Measurements from ENCODE around the gene UNC5C. TPM values are rescaled to one million over a fixed set of nuclear protein-coding genes. Genes with fewer than 3 reads are reported as not detected.

Gene UNC5C
- total RNA-seq, 2 donors from 2014 or later, result 0.13 TPM; not detected in 1

DNA sequence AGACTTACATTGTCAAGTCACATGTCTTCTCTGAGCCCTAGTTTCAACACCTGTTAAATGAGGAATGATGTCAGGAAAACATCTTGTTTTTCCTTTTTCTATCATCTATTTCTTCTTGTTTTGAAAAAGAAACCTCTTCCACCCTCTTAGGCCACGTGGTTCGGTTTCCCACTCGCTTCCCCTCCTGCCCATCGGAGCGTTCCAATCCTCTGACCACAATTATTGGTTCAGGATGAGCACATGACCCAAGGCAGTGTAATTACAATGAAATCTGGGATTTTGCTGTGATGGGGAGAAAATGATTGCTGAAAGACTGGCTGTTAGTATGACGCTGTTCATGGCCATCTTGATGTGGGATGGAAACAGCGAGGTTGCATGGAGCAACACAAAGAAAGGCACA is 186.7 kb downstream of the UNC5C start:
- no peaks in the 10 kb centered on the region for H3K4me1 Mint-ChIP-seq
- no peaks in the 10 kb centered on the region for H3K27me3 Mint-ChIP-seq
- no peak overlapping the region for H3K27ac Mint-ChIP-seq
- no peaks in the 10 kb centered on the region for H3K36me3 Mint-ChIP-seq (ENCODE audit: low read depth)
- no peak for ATAC-seq (replicated peaks)
- H3K4me3 Mint-ChIP-seq, result no peak overlapping the region
- no peaks in the 10 kb centered on the region for H3K9me3 Mint-ChIP-seq

DNA sequence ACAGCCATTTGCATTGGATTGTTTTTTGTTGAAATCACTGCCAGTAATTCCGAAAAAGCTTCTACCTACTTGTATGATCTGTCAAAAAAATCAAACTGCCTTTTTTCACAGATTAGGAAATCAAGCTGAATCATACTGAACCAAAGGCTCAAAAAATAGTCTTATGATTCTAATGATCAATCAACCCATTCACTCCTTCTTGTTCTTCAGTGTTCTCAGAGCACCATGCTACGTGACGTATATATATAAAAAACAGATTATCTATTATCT is 187.1 kb downstream of the UNC5C start:
- Mint-ChIP-seq H3K4me1 (no peaks in the 10 kb centered on the region), H3K27me3 (no peaks in the 10 kb centered on the region)

DNA sequence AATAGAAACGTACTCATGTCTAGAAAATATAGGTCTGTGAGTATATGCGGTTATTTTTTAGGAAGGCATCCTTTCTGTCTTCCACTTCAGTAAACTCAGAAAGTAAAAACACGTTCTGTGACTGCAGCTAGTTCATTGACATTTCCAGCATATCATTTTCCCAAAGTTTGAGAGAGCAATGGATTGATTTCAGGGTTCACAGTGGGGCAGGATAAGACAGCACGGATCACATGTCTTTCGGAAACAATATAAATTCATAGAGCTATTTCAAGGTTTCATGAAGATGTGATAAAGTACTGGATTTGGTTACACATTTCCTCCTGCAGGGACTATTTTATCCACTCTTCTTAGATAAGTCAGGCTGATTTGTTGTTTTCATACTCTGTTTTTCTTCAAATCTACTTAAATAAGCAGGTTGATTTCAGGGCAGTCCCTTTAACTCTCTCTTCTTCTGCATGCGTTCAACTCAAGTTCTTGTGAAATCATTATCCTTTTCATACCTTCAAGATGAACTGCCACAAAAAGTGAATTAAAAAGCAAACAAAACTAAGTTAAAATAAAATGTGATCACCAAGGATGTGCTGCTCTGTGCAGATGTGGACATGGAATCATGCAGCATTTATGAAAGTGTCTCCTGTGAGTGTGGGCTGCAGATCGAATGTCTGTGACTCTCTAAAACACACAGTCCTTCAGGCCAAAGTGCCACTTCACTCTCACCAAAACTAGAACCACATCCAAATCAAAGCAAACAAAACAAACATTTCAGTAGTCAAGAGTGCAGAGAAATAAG is 187.7 kb downstream of the UNC5C start:
- no peak overlapping the region for H3K27ac Mint-ChIP-seq
- no peak for ATAC-seq (replicated peaks)

More for the DNA sequence above, 187.1 kb downstream of the UNC5C start:
- no peak for ATAC-seq (replicated peaks)
- Mint-ChIP-seq H3K9me3 (no peaks in the 10 kb centered on the region), H3K4me3 (no peak overlapping the region), H3K36me3 (ENCODE audit: low read depth) (no peaks in the 10 kb centered on the region), H3K27ac (no peak overlapping the region)

GRCh38 chr4:95360256-95360903 is 188.4 kb downstream of the UNC5C start:
- H3K27ac Mint-ChIP-seq, result no peak overlapping the region
- ATAC-seq (replicated peaks), result no peak
- no peaks in the 10 kb centered on the region for H3K9me3 Mint-ChIP-seq
- no peaks in the 10 kb centered on the region for H3K36me3 Mint-ChIP-seq (ENCODE audit: low read depth)
- H3K27me3 Mint-ChIP-seq, result no peaks in the 10 kb centered on the region
- H3K4me3 Mint-ChIP-seq, result no peak overlapping the region
- no peaks in the 10 kb centered on the region for H3K4me1 Mint-ChIP-seq

More for the DNA sequence above, 187.7 kb downstream of the UNC5C start:
- Mint-ChIP-seq H3K27me3 (no peaks in the 10 kb centered on the region), H3K9me3 (no peaks in the 10 kb centered on the region), H3K4me3 (no peak overlapping the region), H3K36me3 (ENCODE audit: low read depth) (no peaks in the 10 kb centered on the region), H3K4me1 (no peaks in the 10 kb centered on the region)

DNA sequence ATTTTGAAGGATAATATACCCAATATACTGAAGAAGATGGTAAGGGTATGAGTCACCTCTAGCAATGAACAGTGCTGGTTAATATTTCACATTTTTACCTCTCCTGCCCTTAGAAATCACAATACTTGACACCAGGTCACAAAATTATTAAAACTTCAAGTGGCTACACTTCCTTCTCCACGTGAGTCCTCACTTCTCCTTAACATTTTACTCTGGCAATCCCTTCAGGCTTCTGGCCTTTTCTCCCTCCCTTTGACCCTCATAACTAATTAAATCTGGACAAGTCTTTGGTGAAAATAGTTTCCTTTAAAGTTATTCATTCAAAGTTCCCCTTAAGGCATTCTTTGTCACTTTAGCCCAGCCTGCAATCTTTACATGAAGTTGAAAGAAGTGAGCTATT is 190.4 kb downstream of the UNC5C start:
- no peak overlapping the region for H3K27ac Mint-ChIP-seq
- H3K36me3 Mint-ChIP-seq (ENCODE audit: low read depth), result no peaks in the 10 kb centered on the region
- no peak overlapping the region for H3K4me3 Mint-ChIP-seq
- no peaks in the 10 kb centered on the region for H3K9me3 Mint-ChIP-seq
- no peaks in the 10 kb centered on the region for H3K4me1 Mint-ChIP-seq
- H3K27me3 Mint-ChIP-seq, result no peaks in the 10 kb centered on the region
- no peak for ATAC-seq (replicated peaks)

GRCh38 chr4:95355021-95355420 is 193.8 kb downstream of the UNC5C start:
- no peaks in the 10 kb centered on the region for H3K4me1 Mint-ChIP-seq
- H3K36me3 Mint-ChIP-seq (ENCODE audit: low read depth), result no peaks in the 10 kb centered on the region

GRCh38 chr4:95348418-95348817 is 200.4 kb downstream of the UNC5C start:
- H3K9me3 Mint-ChIP-seq, result peaks cover 19% of the 10 kb centered on the region
- ATAC-seq (replicated peaks), result no peak
- no peak overlapping the region for H3K27ac Mint-ChIP-seq
- no peaks in the 10 kb centered on the region for H3K36me3 Mint-ChIP-seq (ENCODE audit: low read depth)
- no peaks in the 10 kb centered on the region for H3K27me3 Mint-ChIP-seq
- H3K4me1 Mint-ChIP-seq, result no peaks in the 10 kb centered on the region
- H3K4me3 Mint-ChIP-seq, result no peak overlapping the region

More at GRCh38 chr4:95355021-95355420, 193.8 kb downstream of the UNC5C start:
- Mint-ChIP-seq H3K4me3 (no peak overlapping the region), H3K9me3 (no peaks in the 10 kb centered on the region), H3K27ac (no peak overlapping the region), H3K27me3 (no peaks in the 10 kb centered on the region)
- ATAC-seq (replicated peaks), result no peak

DNA sequence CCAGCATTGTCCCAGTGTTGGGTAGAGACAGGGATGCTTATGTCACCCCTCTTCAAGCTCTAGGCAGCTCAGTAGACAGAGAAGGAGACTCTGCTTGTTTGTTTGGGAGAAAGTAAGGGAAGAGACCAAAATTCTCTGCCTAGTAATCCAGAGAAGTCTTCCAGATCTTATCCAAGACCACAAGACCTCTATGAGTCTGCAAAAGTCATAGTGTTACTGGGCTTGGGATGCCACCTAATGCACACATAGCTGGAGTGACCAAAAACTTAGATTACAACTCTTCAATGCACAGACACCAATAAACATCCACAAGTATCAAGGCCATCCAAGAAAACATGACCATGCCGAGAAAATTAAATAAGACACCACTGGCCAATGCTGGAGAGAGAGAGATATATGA is 205.5 kb downstream of the UNC5C start:
- Mint-ChIP-seq H3K9me3 (peaks cover 25% of the 10 kb centered on the region), H3K36me3 (ENCODE audit: low read depth) (no peaks in the 10 kb centered on the region), H3K27me3 (no peaks in the 10 kb centered on the region), H3K27ac (no peak overlapping the region), H3K4me1 (no peaks in the 10 kb centered on the region), H3K4me3 (no peak overlapping the region)
- no peak for ATAC-seq (replicated peaks)

DNA sequence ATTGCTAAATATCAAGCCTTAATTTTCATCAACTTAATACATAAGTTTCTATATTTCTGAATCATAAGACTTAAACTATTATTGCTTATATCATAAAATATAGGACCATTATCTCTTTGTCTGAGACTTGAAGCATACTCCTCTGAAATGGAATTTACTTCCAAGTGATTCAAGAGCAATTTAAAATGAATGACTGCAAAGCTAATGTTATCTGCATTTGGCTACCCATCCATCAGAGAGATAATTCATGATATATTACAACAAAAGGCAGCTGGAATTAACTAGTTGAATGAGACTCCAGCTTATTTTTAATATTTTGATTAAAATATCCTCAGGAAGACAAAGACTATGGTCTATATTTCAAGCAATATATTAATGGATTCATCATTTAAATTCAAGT is 208.6 kb downstream of the UNC5C start:
- Mint-ChIP-seq H3K4me1 (no peaks in the 10 kb centered on the region), H3K27ac (no peak overlapping the region), H3K36me3 (ENCODE audit: low read depth) (no peaks in the 10 kb centered on the region), H3K9me3 (peaks cover 18% of the 10 kb centered on the region), H3K4me3 (no peak overlapping the region), H3K27me3 (no peaks in the 10 kb centered on the region)
- no peak for ATAC-seq (replicated peaks)

DNA sequence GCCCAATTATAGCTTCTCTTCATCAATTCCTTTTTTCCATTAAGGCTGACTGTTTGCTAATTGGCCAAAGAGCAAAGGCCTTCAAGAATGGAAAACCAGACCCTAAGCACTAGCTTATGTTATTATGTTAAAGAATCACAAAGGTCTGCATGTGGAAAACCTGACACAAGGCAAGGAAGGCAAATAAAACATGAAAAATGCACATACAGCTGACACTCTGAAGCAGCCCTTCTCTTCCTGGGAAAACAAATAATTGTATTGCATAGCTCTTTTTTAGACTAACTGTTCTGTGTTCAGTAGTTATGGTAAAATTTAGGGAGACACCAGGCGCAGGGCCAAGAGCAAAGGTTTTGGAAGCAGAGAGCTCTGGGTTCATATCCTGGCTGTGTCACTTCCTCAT is 223.1 kb downstream of the UNC5C start:
- Mint-ChIP-seq H3K9me3 (no peaks in the 10 kb centered on the region), H3K36me3 (ENCODE audit: low read depth) (no peaks in the 10 kb centered on the region), H3K27me3 (no peaks in the 10 kb centered on the region), H3K4me3 (no peak overlapping the region), H3K27ac (no peak overlapping the region), H3K4me1 (no peaks in the 10 kb centered on the region)
- no peak for ATAC-seq (replicated peaks)

DNA sequence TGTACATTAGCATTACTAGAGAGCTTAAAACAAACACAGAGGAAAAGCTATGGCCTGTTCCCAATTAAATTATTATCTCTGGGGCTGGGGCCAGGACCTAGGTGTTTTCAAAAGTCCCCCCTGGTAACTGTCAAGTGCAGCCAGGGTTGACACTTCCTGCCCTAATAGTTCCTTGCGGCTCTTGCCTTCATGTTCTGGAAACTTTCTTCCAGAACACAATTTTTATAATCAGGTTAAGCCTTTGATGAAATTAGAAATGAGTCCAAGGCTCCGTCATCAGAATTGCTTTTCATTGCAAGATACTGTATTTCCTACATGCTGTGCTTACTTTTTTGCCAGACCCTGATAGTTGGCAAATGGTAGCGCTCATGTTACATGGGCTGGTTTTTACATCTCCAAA is 229.6 kb downstream of the UNC5C start:
- no peaks in the 10 kb centered on the region for H3K9me3 Mint-ChIP-seq
- H3K4me3 Mint-ChIP-seq, result no peak overlapping the region
- H3K36me3 Mint-ChIP-seq (ENCODE audit: low read depth), result no peaks in the 10 kb centered on the region
- ATAC-seq (replicated peaks), result no peak
- no peaks in the 10 kb centered on the region for H3K4me1 Mint-ChIP-seq
- no peak overlapping the region for H3K27ac Mint-ChIP-seq
- peaks cover 8% of the 10 kb centered on the region for H3K27me3 Mint-ChIP-seq

GRCh38 chr4:95318483-95318882 is 230.3 kb downstream of the UNC5C start:
- Mint-ChIP-seq H3K27ac (no peak overlapping the region), H3K4me3 (no peak overlapping the region), H3K4me1 (no peaks in the 10 kb centered on the region), H3K36me3 (ENCODE audit: low read depth) (no peaks in the 10 kb centered on the region), H3K9me3 (no peaks in the 10 kb centered on the region), H3K27me3 (peaks cover 11% of the 10 kb centered on the region)
- ATAC-seq (replicated peaks), result no peak

DNA sequence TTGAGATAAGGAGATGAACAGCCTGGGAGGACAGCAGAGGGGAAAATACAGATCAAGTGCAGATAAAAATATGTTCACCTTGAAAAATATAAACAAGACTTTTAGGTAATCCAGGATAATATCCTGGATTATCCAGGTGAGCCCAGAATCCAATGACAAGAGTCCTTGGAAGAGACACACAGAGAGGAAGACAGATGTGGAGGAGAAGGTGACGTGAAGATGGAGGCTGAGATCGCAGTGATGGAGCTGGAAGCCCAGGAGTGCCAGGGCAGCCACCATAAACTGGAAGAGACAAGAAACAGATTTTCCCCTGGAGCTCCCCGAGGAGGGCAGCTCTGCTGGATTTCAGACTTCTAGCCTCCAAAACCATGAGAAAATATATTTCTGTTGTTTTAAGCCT is 230.7 kb downstream of the UNC5C start:
- H3K27ac Mint-ChIP-seq, result no peak overlapping the region
- no peaks in the 10 kb centered on the region for H3K4me1 Mint-ChIP-seq
- no peaks in the 10 kb centered on the region for H3K9me3 Mint-ChIP-seq
- no peaks in the 10 kb centered on the region for H3K36me3 Mint-ChIP-seq (ENCODE audit: low read depth)
- no peak for ATAC-seq (replicated peaks)
- H3K27me3 Mint-ChIP-seq, result peaks cover 11% of the 10 kb centered on the region
- no peak overlapping the region for H3K4me3 Mint-ChIP-seq

DNA sequence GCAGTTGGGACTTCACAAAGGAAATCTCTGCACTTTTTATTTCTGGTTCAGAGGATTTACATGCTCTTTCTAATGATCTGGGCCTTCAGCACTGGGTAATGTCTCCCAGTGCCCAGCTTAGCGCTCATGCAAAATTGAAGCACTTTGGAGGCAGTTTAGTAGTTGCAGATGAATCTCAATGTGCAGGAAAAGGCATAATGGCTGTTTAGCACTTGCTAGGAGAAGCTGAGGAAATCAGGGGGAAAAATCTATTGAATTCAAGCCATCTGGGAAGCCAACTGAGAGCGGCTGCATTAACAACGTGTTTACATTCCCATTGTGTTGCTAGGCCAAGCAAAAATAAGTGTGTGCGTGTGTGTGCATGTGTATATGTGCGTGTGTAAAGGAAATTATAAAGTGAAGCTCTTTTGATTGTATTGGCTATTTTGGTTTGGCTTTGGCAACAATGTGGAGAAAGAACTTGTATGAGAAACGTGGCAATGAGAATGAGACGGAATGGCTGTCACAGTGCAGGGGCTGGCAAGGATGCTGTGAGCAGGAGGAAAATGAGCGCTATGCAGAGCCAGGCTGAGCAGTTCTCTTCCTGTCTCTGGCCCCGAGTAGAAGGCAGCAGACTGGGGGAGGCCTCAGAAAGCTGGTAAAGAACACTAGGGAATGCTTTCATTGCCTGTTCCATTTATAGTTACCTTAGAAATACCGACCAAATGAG is 231.5 kb downstream of the UNC5C start:
- peaks cover 13% of the 10 kb centered on the region for H3K27me3 Mint-ChIP-seq
- H3K4me3 Mint-ChIP-seq, result no peak overlapping the region

GRCh38 chr4:95314573-95314972 is 234.2 kb downstream of the UNC5C start:
- Mint-ChIP-seq H3K4me1 (no peaks in the 10 kb centered on the region), H3K9me3 (no peaks in the 10 kb centered on the region), H3K27me3 (peaks cover 13% of the 10 kb centered on the region), H3K4me3 (no peak overlapping the region), H3K36me3 (ENCODE audit: low read depth) (no peaks in the 10 kb centered on the region), H3K27ac (no peak overlapping the region)
- ATAC-seq (replicated peaks), result no peak

More for the DNA sequence above, 231.5 kb downstream of the UNC5C start:
- Mint-ChIP-seq H3K36me3 (ENCODE audit: low read depth) (no peaks in the 10 kb centered on the region), H3K4me1 (no peaks in the 10 kb centered on the region), H3K27ac (no peak overlapping the region), H3K9me3 (no peaks in the 10 kb centered on the region)
- no peak for ATAC-seq (replicated peaks)
